ENCODE results near the gene TCOF1. TPM values are rescaled to one million over a fixed set of nuclear protein-coding genes. Genes with fewer than 3 reads are reported as not detected.

TCOF1 gene
- total RNA-seq, result 23.5 TPM
- polyA plus RNA-seq (ENCODE audit: insufficient read depth, low read depth, low replicate concordance), result 12.2 TPM
- long read RNA-seq, donor 1, partial matches to known transcripts, result 39 of 39 reads
- long read RNA-seq, donor 1, other reads (novel, unspliced or antisense), result 0 of 39 reads
- long read RNA-seq, donor 2, partial matches to known transcripts, result 104 of 238 reads
- long read RNA-seq, donor 2, other reads (novel, unspliced or antisense), result 134 of 238 reads
- long read RNA-seq, donor 3, partial matches to known transcripts, result 30 of 30 reads
- long read RNA-seq, donor 3, other reads (novel, unspliced or antisense), result 0 of 30 reads
- long read RNA-seq, donor 4, full-length matches to known transcripts, result 1 of 3,644 reads
- long read RNA-seq, donor 4, partial matches to known transcripts, result 2,095 of 3,644 reads
- long read RNA-seq, donor 4, other reads (novel, unspliced or antisense), result 1,548 of 3,644 reads
- long read RNA-seq, donor 5, result 0 reads
- long read RNA-seq, donor 6, partial matches to known transcripts, result 5 of 5 reads
- long read RNA-seq, donor 6, other reads (novel, unspliced or antisense), result 0 of 5 reads
- long read RNA-seq, donor 7, partial matches to known transcripts, result 17 of 27 reads
- long read RNA-seq, donor 7, other reads (novel, unspliced or antisense), result 9 of 27 reads
- long read RNA-seq, donor 8, partial matches to known transcripts, result 28 of 28 reads
- long read RNA-seq, donor 8, other reads (novel, unspliced or antisense), result 0 of 28 reads
- long read RNA-seq, donor 9, result 0 reads
- long read RNA-seq, donor 10, partial matches to known transcripts, result 38 of 38 reads
- long read RNA-seq, donor 10, other reads (novel, unspliced or antisense), result 0 of 38 reads

GRCh38 chr5:150357326-150358260, at the start of gene TCOF1:
Gene TCOF1 (plus strand): TSS chr5:150357697. CDS start chr5:150357747, 50 bp downstream.
- Histone ChIP-seq H3K27ac (ENCODE audit: low read depth in 2 of 2, low read length in 2 of 2) (peak within 1 kb of the TSS; percentile 23 to 73), H3K4me3 (ENCODE audit: low read length in 3 of 3) (peak within 1 kb of the TSS; percentile 62 to 85 (median 74)), H3K9me3 (ENCODE audit: control insufficient read depth in 2 of 3, insufficient read depth in 1 of 3, low read length in 3 of 3) (no peaks in the 10 kb centered on the region), H3K9ac (ENCODE audit: low read length in 3 of 3) (peak within 1 kb of the TSS; percentile 35 to 75 (median 67)), H3K36me3 (ENCODE audit: control insufficient read depth in 2 of 3, insufficient read depth in 3 of 3, low read length in 3 of 3) (peaks cover 5 to 15% (median 10%) of the 10 kb centered on the region in 3 donors), H3K4me1 (ENCODE audit: control insufficient read depth in 2 of 3, insufficient read depth in 2 of 3, low read depth in 1 of 3, low read length in 3 of 3) (peaks cover 0 to 13% (median 12%) of the 10 kb centered on the region in 3 donors), H3K27me3 (ENCODE audit: control insufficient read depth, insufficient read depth, low read length) (no peaks in the 10 kb centered on the region)
- FAIRE-seq (peak; percentile 85), DNase-seq (peak; percentile 97 to 99 (median 98))
- intact Hi-C loops (cut with DNase I), result no loop called here
- TF ChIP-seq CTCF (IDR thresholded peaks at IDR 0.05; ENCODE audit: borderline replicate concordance, extremely low read depth, insufficient read depth), result no peak

- H3K4me3 ChIP-seq (ENCODE audit: low read length in 3 of 3), result no peak overlapping the region
- no peaks in the 10 kb centered on the region for H3K27me3 ChIP-seq (ENCODE audit: control insufficient read depth, insufficient read depth, low read length)
- no peak for TF ChIP-seq CTCF (IDR thresholded peaks at IDR 0.05; ENCODE audit: borderline replicate concordance, extremely low read depth, insufficient read depth)
- intact Hi-C loops (cut with DNase I), result no loop called here
- no peaks in the 10 kb centered on the region for H3K4me1 ChIP-seq (ENCODE audit: control insufficient read depth in 2 of 3, insufficient read depth in 2 of 3, low read depth in 1 of 3, low read length in 3 of 3)
- no peak overlapping the region for H3K27ac ChIP-seq (ENCODE audit: low read depth in 2 of 2, low read length in 2 of 2)
- no peaks in the 10 kb centered on the region for H3K36me3 ChIP-seq (ENCODE audit: control insufficient read depth in 2 of 3, insufficient read depth in 3 of 3, low read length in 3 of 3)
- H3K9ac ChIP-seq (ENCODE audit: low read length in 3 of 3), result no peak overlapping the region
- FAIRE-seq (no peak), DNase-seq (no peak)
- H3K9me3 ChIP-seq (ENCODE audit: control insufficient read depth in 2 of 3, insufficient read depth in 1 of 3, low read length in 3 of 3), result no peaks in the 10 kb centered on the region
Observed at GRCh38 chr5:150309101-150309885, 48.2 kb upstream of the TCOF1 start.

- H3K9me3 ChIP-seq (ENCODE audit: control insufficient read depth in 2 of 3, insufficient read depth in 1 of 3, low read length in 3 of 3), result no peaks in the 10 kb centered on the region
- no peaks in the 10 kb centered on the region for H3K27me3 ChIP-seq (ENCODE audit: control insufficient read depth, insufficient read depth, low read length)
- no peak for TF ChIP-seq CTCF (IDR thresholded peaks at IDR 0.05; ENCODE audit: borderline replicate concordance, extremely low read depth, insufficient read depth)
- no peaks in the 10 kb centered on the region for H3K36me3 ChIP-seq (ENCODE audit: control insufficient read depth in 2 of 3, insufficient read depth in 3 of 3, low read length in 3 of 3)
- intact Hi-C loops (cut with DNase I), result no loop called here
- DNase-seq (no peak), FAIRE-seq (no peak)
- no peak overlapping the region for H3K27ac ChIP-seq (ENCODE audit: low read depth in 2 of 2, low read length in 2 of 2)
- H3K9ac ChIP-seq (ENCODE audit: low read length in 3 of 3), result no peak overlapping the region
- H3K4me3 ChIP-seq (ENCODE audit: low read length in 3 of 3), result no peak overlapping the region
- H3K4me1 ChIP-seq (ENCODE audit: control insufficient read depth in 2 of 3, insufficient read depth in 2 of 3, low read depth in 1 of 3, low read length in 3 of 3), result no peaks in the 10 kb centered on the region
Observed at GRCh38 chr5:150309886-150310239, 47.6 kb upstream of the TCOF1 start.
